B cell (primary cell): ENCODE data around the gene RBL1.

Experiments used
- EZH2 ChIP-seq: IDR thresholded peaks from 2 replicates; pipeline ENCODE4 v1.6.1; 2012; ENCODE audit warnings: borderline replicate concordance, low read depth, mild to moderate bottlenecking, moderate library complexity, low read length; ENCODE audit not compliant: insufficient read depth, poor library complexity, severe bottlenecking
- TF ChIP-seq, protein P1 (sequence below): fragments of 200-600 bp; IDR thresholded peaks from one replicate; pipeline ENCODE4 v1.8.0; 2022; ENCODE audit warnings: antibody characterized with exemption, mild to moderate bottlenecking

DNA sequence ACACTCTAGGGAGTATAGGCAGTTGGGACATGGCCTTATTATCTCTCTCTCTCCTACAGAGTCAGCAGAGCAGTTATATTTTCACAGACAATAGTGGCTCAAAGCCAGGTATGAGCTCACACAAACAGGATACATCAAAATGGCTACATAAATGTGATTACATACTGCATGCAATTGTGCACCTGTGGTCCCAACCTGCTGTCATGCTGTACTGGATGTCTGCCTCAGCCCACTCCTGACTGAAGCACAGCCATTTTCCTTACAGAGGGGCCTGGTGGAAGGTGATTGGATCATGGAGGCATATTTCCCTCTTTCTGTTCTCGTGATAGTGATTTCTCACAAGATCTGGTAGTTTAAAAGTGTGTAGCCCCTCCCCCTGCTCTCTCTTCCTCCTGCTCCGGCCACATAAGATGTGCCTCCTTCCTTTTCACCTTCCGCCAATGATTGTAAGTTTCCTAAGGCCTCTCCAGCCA is 107.3 kb downstream of the RBL1 start:
- TF ChIP-seq, protein P1, sequence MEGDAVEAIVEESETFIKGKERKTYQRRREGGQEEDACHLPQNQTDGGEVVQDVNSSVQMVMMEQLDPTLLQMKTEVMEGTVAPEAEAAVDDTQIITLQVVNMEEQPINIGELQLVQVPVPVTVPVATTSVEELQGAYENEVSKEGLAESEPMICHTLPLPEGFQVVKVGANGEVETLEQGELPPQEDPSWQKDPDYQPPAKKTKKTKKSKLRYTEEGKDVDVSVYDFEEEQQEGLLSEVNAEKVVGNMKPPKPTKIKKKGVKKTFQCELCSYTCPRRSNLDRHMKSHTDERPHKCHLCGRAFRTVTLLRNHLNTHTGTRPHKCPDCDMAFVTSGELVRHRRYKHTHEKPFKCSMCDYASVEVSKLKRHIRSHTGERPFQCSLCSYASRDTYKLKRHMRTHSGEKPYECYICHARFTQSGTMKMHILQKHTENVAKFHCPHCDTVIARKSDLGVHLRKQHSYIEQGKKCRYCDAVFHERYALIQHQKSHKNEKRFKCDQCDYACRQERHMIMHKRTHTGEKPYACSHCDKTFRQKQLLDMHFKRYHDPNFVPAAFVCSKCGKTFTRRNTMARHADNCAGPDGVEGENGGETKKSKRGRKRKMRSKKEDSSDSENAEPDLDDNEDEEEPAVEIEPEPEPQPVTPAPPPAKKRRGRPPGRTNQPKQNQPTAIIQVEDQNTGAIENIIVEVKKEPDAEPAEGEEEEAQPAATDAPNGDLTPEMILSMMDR: no peak
- no peak for TF ChIP-seq EZH2
